ENCODE measurements around the gene CHFR.

DNA sequence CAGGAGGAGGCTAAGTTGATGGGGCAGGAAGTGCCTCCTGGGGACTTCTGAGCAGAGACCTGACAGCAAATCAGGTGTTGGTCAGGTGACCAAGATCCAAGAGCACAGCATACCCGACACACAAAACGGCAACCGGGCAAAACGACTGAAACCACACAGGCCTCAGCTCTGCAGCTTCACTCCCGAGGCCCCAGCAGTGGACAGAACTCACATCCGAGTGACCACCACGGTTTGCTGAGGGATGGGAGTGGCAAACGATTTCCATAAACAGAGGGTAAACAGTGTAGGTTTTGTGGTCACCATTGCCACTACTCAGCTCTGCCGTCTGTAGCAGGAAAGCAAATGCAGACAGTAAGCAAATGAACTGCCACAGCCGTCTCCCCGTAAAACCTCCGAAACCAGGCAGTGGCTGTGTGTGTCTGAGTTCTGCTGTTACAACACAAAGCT is 14.4 kb downstream of the CHFR start:
- TF ChIP-seq EP300 (IDR thresholded peaks at IDR 0.05) (no peak), POLR2A (IDR thresholded peaks at IDR 0.05) (no peak)
- TF ChIP-seq, protein P1, sequence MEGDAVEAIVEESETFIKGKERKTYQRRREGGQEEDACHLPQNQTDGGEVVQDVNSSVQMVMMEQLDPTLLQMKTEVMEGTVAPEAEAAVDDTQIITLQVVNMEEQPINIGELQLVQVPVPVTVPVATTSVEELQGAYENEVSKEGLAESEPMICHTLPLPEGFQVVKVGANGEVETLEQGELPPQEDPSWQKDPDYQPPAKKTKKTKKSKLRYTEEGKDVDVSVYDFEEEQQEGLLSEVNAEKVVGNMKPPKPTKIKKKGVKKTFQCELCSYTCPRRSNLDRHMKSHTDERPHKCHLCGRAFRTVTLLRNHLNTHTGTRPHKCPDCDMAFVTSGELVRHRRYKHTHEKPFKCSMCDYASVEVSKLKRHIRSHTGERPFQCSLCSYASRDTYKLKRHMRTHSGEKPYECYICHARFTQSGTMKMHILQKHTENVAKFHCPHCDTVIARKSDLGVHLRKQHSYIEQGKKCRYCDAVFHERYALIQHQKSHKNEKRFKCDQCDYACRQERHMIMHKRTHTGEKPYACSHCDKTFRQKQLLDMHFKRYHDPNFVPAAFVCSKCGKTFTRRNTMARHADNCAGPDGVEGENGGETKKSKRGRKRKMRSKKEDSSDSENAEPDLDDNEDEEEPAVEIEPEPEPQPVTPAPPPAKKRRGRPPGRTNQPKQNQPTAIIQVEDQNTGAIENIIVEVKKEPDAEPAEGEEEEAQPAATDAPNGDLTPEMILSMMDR (IDR thresholded peaks at IDR 0.05): no peak
